ENCODE results near the gene MCTP1.

DNA sequence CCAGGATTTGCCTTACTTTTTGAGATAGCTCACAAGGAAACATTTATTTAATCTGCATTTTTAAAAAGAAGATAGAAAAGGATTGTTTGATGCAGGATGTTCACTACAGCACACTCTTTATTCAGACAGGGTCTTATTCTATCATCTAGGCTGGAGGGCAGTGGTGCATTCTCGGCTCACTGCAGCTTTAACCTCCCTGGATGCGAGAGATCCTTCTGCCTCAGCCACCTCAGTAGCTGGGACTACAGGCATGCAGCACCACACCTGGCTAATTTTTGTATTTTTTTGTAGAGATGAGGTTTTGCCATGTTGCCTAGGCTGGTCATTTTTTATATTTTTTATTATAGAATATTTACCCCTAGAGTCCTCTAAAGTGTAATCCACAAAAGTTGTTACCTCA lies 221.4 kb downstream of the MCTP1 start:
- TF ChIP-seq EZH2 (IDR thresholded peaks at IDR 0.05; ENCODE audit: insufficient read depth, poor library complexity, severe bottlenecking) (no peak), EZH2phosphoT487 (IDR thresholded peaks at IDR 0.05; ENCODE audit: insufficient read depth, low read depth) (no peak)

Measured in GM23248 (cell line).